Hematopoietic multipotent progenitor cell treated with erythropoietin and hydrocortisone succinate and interleukin-3 and kit ligand, for 6 days (in vitro differentiated cells): Measurements from ENCODE around the gene BLOC1S5.
"Not testable (repeated sequence)": the region's sequence is repeated elsewhere in the genome, so short reads cannot be mapped to it uniquely, and the experiment has no call there.

ENCODE experiments used
- DNase-seq: peaks from one replicate; pipeline ENCODE4 v3.0.0-alpha.2; 2015

The BLOC1S5 gene

DNA sequence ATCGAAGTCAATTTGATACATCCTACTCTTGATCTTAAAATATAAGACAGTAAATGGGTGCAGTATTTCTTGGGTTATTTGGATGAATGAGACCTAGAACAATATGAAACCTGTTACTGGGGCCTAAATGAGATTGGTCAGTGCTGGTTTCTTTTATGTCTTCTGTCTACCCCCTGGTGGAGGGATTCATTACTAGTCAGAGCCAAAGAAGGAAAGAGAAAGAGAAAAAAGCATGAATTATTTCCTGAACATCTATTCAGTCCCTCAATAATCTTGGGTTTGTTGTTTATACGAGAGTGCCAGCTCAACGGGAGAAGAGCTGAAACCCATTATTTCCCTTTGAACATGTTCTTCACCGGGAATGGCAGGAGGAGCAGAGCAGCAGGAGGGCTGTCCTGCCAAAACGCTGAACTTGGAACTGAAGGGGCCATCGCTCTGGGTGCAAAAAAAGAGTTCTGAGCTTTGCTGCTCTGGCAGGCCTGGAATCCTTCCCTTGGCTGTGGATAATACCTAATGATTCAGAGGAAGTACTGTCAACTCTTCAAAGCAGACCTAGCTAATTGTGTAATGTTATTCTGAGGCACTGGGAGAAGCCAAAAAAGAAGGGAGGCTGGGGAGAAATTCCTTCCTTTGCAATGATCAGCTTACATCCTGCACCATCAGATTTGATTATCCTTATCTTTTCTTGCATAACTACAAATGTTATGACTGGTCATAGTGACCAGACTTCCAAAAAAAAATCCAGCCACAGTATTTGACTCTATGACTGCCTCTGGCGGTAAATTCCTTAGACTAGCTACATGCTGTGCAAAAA lies 72.0 kb downstream of the BLOC1S5 start:
- peak; percentile 87 for DNase-seq

DNA sequence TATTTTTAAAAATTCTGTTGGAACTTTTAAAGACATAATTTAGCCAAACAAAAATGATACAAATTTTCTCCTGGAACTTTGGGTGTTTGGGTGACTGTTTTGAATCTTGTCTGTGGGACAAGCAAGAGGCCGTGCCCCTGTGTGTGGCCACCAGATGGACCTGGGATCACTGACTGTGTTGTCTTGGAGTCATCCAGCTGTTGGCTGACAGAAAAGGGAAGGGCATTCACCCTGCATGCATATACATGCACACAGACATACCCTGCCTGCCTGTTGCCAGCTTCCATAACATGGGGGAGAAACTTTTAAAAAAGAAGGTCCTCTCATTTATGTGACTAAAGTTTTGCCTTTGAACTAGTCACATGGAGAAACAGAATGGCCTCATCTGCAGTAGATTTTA lies 72.7 kb downstream of the BLOC1S5 start:
- DNase-seq, result peak; percentile 22

DNA sequence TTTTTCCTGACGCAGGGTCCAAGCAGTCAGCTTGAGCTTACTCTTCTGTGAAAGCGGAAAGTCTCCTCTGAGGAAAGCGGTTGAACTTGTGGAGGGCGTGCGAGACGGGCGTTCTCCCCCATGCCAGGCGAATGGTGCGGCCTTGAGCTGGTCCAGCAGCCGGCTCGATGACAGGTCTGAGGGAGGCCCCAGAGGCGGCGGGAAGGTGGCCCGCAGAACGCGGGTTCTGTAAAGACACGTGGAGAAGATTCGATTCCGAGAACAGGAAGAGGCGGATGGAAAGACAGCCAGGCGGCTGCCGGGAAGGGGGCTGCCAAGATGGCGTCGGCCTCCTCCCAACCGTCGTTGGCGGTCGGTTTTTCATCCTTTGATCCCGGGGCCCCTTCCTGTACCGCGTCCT lies 78.0 kb downstream of the BLOC1S5 start:
- DNase-seq, result no peak

DNA sequence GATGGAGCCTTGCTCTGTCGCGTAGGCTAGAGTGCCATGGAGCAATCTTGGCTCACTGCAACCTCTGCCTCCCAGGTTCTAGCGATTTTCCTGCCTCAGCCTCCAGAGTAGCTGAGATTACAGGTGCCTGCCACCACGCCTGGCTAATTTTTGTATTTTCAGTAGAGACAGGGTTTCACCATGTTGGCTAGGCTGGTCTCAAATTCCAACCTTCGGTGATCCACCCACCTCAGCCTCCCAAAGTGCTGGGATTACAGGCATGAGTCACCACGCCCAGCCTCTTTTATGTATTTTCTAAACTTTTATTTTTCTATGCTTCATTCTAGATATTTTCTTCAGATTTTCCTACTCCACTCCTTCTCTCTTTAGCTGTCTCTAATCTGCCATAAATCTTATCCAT lies 80.2 kb downstream of the BLOC1S5 start:
- not testable (repeated sequence) for DNase-seq

DNA sequence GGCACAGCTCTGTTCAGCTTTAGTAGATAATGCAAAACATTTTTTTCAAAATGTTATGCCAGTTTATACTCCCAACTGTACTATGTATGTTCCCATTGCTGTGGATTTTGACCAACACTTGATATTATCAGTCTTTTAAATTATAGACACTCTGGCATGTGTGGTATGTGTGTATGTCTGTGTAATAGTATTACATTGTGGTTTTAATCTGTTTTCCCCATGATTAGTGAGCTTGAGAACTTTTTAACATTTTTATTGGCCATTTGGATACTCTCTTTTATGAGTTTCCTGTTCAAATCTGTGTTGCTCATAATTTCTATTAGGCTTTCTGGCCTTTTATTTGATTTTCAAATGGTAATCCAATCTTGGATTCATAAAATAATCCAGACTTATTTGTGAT lies 84.4 kb downstream of the BLOC1S5 start:
- DNase-seq, result no peak

DNA sequence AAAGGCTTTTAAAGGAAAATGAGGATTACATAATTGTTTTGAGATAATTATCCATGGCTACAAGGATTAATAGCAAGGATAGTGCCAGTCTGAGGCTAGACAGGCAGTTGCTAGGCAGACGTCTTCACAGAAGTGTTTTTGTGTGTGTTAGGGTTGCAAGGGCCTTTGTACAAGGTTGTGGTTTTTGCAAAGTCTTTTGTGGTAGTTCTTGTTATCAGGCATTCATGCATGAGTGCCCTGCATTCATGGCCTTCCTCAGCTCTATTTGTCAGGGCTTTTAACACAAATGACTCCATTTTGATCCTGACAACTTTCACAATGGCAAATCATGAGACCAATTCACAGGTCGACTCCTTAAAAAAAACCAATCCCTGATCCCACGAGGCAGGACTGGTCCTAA lies 85.5 kb downstream of the BLOC1S5 start:
- peak; percentile 67 for DNase-seq

DNA sequence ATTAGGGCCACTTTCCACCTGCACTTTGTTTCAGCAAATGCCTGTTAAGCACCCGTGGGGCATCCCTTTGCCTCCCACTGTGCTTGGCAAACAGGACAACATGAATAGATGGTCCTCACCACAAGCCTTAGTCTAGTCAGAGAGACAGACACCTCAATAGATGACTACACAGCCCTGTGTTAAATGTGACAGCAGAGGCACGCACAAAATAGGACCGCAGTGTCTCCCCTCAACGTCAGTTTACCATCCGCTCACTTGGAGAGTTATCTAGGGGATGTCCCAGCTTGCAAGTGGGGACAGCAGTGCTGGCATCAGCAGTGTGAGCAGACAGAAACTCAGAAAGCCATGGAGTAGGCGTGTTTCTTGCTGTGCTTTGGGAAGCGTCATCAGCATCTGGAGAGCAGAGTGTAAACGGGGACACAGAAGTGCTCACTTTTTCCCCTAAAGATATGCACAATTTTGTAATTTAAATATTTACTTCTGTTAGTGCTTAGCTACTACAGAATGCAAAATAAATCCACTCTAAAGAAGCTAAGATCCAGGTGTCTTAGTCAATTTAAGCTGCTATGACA lies 87.6 kb downstream of the BLOC1S5 start:
- DNase-seq, result peak; percentile 15

DNA sequence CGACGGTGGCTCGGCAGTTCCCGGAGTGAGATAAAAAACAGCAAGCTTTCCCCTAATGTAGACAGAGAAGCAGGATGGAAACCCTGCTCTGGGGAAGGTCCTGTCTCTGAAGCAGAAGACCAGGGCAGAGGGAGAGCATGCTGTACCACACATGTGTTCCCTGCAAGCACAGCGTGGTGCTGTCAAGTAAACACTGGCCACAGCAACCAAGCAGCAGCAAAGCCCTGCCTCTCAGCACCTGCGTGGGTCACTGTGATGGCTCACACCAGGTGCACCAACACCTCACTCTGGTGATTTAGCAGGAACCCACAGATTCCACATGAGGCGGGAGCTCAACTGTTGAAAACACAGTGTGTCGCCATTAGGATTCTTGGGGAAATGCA lies 88.4 kb downstream of the BLOC1S5 start:
- peak; percentile 59 for DNase-seq

DNA sequence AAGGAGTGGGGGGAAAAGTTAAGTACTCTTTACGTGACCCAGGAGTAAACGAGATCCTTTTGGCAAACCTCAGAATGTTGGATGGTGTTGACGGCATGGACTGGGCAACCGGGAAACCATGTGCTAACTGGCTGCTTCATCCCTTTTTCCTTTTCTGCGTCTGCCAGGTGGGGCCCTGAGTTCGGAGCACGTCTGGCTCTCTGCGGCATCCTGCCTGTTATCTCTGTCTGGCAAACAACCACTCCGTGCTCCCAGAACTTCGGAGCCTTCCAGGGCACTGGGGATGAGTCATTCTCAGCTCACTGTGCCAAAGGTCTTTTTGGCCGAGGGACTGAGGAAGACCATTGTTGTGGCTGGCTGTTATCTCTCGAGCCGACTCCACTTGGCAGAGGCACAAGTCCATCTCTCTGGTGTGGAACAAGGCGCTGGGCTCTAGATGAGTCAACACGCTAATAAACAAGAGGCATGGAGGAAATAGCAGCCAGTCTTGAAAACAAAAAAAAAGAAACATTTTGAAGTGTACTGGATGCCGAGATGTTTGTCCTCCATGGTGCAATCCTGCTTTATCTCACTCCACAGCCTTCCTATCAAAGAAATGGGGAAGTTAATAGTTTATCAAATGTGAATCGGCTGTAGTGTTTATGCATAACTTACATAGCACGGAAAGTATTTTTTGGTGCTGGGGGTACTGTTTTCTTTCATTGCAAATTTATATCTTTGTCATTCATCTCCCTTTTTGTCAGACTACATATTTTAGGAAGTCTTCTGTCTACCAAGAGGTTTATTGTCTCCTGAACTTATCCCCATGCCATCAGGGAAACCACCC lies 89.0 kb downstream of the BLOC1S5 start:
- peak; percentile 98 for DNase-seq

DNA sequence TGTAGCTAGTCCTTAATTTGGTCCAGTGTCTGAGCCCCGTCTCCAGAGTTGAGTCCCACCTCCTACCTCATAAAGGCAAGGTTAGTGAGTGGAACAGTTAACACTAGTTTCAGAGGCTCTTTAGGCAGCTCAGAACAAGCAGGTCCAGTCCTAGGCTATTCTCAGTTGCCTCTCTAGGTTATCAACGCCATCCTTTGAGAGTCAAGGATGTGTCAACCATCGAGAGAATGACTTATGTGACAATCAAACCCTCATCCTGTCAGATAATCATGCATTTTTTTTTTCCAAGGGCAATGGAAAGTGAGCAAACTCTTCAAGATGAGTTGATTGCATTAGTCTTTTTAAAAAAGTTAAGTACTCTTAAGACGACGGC lies 89.6 kb downstream of the BLOC1S5 start:
- peak; percentile 67 for DNase-seq

DNA sequence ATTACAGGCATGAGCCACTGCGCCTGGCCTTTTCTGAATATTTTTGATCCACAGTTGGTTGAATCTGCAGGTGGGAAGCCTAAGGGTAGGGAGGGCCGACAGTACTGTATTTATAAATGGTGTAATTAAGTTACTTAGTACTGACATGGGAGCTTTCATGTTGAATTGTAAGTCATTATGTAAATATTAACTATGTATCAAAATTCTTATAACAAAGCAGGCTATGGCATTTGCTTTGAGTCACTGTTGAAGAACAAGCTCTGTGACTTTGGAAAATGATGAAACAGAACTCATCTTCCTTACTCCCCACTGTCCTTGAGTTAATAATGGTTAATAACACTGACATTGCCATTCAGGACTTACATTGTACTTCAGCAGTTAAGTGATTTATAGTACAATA lies 90.6 kb downstream of the BLOC1S5 start:
- no peak for DNase-seq

DNA sequence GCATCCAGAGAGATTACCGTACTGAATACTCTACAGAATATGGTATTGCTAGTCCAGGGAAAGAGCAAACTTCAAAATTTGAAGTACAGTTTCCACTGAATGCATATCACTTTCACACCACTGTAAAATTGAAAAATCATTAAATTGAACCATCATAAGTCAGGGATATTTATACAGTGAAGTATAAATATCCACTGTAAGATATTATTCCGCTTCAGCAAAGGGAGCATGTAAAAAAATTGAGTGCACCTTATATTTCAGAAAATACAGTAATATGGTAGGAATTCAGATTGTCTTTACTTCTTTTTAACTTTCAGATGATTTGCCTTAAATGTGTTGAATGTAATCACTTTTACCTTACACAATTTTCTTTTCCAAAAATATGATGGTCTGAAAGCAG lies 92.7 kb downstream of the BLOC1S5 start:
- DNase-seq, result no peak

DNA sequence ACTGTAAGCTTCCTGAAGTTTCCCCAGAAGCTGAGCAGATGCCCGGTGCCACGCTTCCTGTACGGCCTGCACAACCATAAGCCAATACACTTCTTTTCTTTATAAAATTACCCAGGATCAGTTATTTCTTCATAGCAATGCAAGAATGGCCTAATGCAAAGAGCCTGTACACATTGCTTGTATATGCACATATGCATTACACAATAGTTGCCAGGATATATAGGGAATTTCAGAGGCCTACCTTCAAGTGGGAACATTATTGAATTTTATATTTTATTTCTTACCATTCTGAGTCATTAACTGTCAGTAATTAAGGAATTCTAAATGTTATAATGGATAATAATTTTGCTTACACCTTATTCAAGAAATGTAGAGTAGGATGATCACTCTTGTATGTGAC lies 93.6 kb downstream of the BLOC1S5 start:
- no peak for DNase-seq
